Activated T-cell treated with anti-CD3 and anti-CD28 coated beads, Interleukin-2, amount 50 U/mL, for 72 hours (primary cell): Measurements from ENCODE around the gene DLGAP1. TPM values are rescaled to one million over a fixed set of nuclear protein-coding genes. Genes with fewer than 3 reads are reported as not detected.

Source experiments
- ATAC-seq, 2 donors: fragments of 150-1000 bp; cut with Tn5 transposase; replicated peaks in 1 of 2; 2 replicates each; pipeline ENCODE4 v1.10.0; 2021; ENCODE audit warnings: moderate library complexity in 2 of 2, mild to moderate bottlenecking in 1 of 2
- DNase-seq, 2 donors: peaks; one replicate each; pipeline ENCODE4 v3.0.0; 2021 to 2022; ENCODE audit warnings: mixed read lengths in 1 of 2
- H3K27ac Mint-ChIP-seq: one replicate; pipeline ENCODE4 v1.8.0; 2022; ENCODE audit warnings: mild to moderate bottlenecking, moderate library complexity, mixed read lengths
- H3K27me3 Mint-ChIP-seq: one replicate; pipeline ENCODE4 v1.8.0; 2022; ENCODE audit warnings: low read depth, mixed read lengths
- H3K36me3 Mint-ChIP-seq, 2 donors: one replicate each; pipeline ENCODE4 v1.8.0; 2022; ENCODE audit warnings: mixed read lengths in 2 of 2, mild to moderate bottlenecking in 1 of 2; ENCODE audit not compliant: insufficient read depth in 2 of 2
- H3K4me1 Mint-ChIP-seq: one replicate; pipeline ENCODE4 v1.8.0; 2022; ENCODE audit warnings: low read depth, mixed read lengths
- H3K4me3 Mint-ChIP-seq, 2 donors: one replicate each; pipeline ENCODE4 v1.8.0; 2022; ENCODE audit warnings: mild to moderate bottlenecking in 2 of 2, mixed read lengths in 2 of 2, moderate library complexity in 2 of 2
- H3K9me3 Mint-ChIP-seq, 2 donors: one replicate each; pipeline ENCODE4 v1.8.0; 2022; ENCODE audit warnings: mixed read lengths in 2 of 2
- total RNA-seq, 2 donors: library from RNA; stranded (reverse); gene quantifications; one replicate each; pipeline ENCODE4 v1.2.3, GENCODE V29; 2022

The DLGAP1 gene
- total RNA-seq, 2 donors from 2014 or later: 0.17 to 0.51 TPM

- no peak overlapping the region for H3K4me3 Mint-ChIP-seq
- peak; percentile 50 to 65 for ATAC-seq
These were observed 459.5 kb downstream of the DLGAP1 start for GRCh38 chr18:3995476-3996102.

GRCh38 chr18:3993941-3994687 lies 461.0 kb downstream of the DLGAP1 start:
- H3K27me3 Mint-ChIP-seq: no peaks in the 10 kb centered on the region
- no peak for ATAC-seq
- no peaks in the 10 kb centered on the region for H3K9me3 Mint-ChIP-seq
- H3K27ac Mint-ChIP-seq: no peak overlapping the region
- H3K4me1 Mint-ChIP-seq: no peaks in the 10 kb centered on the region
- H3K36me3 Mint-ChIP-seq: no peaks in the 10 kb centered on the region
- H3K4me3 Mint-ChIP-seq: no peak overlapping the region
- DNase-seq: no peak

More at GRCh38 chr18:3995476-3996102, 459.5 kb downstream of the DLGAP1 start:
- Mint-ChIP-seq H3K4me1 (no peaks in the 10 kb centered on the region), H3K36me3 (no peaks in the 10 kb centered on the region), H3K27me3 (no peaks in the 10 kb centered on the region), H3K27ac (no peak overlapping the region), H3K9me3 (no peaks in the 10 kb centered on the region)
- DNase-seq: peak; percentile 59 to 63

GRCh38 chr18:3985664-3986063 lies 469.4 kb downstream of the DLGAP1 start:
- ATAC-seq: no peak
- H3K36me3 Mint-ChIP-seq: no peaks in the 10 kb centered on the region
- no peaks in the 10 kb centered on the region for H3K27me3 Mint-ChIP-seq
- H3K4me1 Mint-ChIP-seq: peaks cover 19% of the 10 kb centered on the region
- H3K9me3 Mint-ChIP-seq: peaks cover 0 to 4% of the 10 kb centered on the region in 2 donors
- H3K4me3 Mint-ChIP-seq: no peak overlapping the region
- DNase-seq: no peak
- H3K27ac Mint-ChIP-seq: no peak overlapping the region

GRCh38 chr18:3985020-3985419 lies 470.1 kb downstream of the DLGAP1 start:
- H3K4me3 Mint-ChIP-seq: peak overlapping the region; percentile 5 to 14

GRCh38 chr18:3984163-3984757 lies 470.8 kb downstream of the DLGAP1 start:
- peaks cover 1 to 5% of the 10 kb centered on the region in 2 donors for H3K9me3 Mint-ChIP-seq
- H3K4me1 Mint-ChIP-seq: peaks cover 19% of the 10 kb centered on the region

More at GRCh38 chr18:3985020-3985419, 470.1 kb downstream of the DLGAP1 start:
- Mint-ChIP-seq H3K9me3 (peaks cover 0 to 4% of the 10 kb centered on the region in 2 donors), H3K4me1 (peaks cover 19% of the 10 kb centered on the region), H3K36me3 (no peaks in the 10 kb centered on the region), H3K27ac (peak overlapping the region; percentile 3), H3K27me3 (no peaks in the 10 kb centered on the region)
- DNase-seq (no peak), ATAC-seq (no peak)

GRCh38 chr18:3983351-3983969 lies 471.6 kb downstream of the DLGAP1 start:
- DNase-seq (no peak), ATAC-seq (no peak)
- Mint-ChIP-seq H3K36me3 (peaks cover 2% of the 10 kb centered on the region in 2 donors), H3K27me3 (no peaks in the 10 kb centered on the region), H3K4me1 (peaks cover 19% of the 10 kb centered on the region), H3K9me3 (peaks cover 4 to 9% of the 10 kb centered on the region in 2 donors), H3K4me3 (no peak overlapping the region), H3K27ac (no peak overlapping the region)

More at GRCh38 chr18:3984163-3984757, 470.8 kb downstream of the DLGAP1 start:
- ATAC-seq (peak in 1 of 2 donors; percentile 60), DNase-seq (no peak)
- Mint-ChIP-seq H3K27ac (no peak overlapping the region), H3K36me3 (peaks cover 1% of the 10 kb centered on the region in 2 donors), H3K27me3 (no peaks in the 10 kb centered on the region), H3K4me3 (no peak overlapping the region)

GRCh38 chr18:3982541-3982940 lies 472.6 kb downstream of the DLGAP1 start:
- H3K27me3 Mint-ChIP-seq: no peaks in the 10 kb centered on the region
- H3K4me1 Mint-ChIP-seq: peaks cover 19% of the 10 kb centered on the region
- H3K27ac Mint-ChIP-seq: no peak overlapping the region
- H3K9me3 Mint-ChIP-seq: peaks cover 4 to 11% of the 10 kb centered on the region in 2 donors
- H3K36me3 Mint-ChIP-seq: peaks cover 2% of the 10 kb centered on the region in 2 donors
- H3K4me3 Mint-ChIP-seq: no peak overlapping the region
- DNase-seq (no peak), ATAC-seq (no peak)

- Mint-ChIP-seq H3K27me3 (no peaks in the 10 kb centered on the region), H3K36me3 (peaks cover 2 to 4% of the 10 kb centered on the region in 2 donors), H3K4me1 (no peaks in the 10 kb centered on the region), H3K4me3 (no peak overlapping the region), H3K9me3 (peaks cover 4 to 7% of the 10 kb centered on the region in 2 donors), H3K27ac (no peak overlapping the region)
- ATAC-seq: no peak
- DNase-seq: no peak
These were observed 476.1 kb downstream of the DLGAP1 start for GRCh38 chr18:3979024-3979423.

GRCh38 chr18:3973191-3973850 lies 481.8 kb downstream of the DLGAP1 start:
- H3K4me1 Mint-ChIP-seq: no peaks in the 10 kb centered on the region
- H3K4me3 Mint-ChIP-seq: no peak overlapping the region
- H3K27me3 Mint-ChIP-seq: no peaks in the 10 kb centered on the region
- H3K27ac Mint-ChIP-seq: no peak overlapping the region
- ATAC-seq (no peak), DNase-seq (no peak)
- H3K9me3 Mint-ChIP-seq: peaks cover 0 to 1% of the 10 kb centered on the region in 2 donors
- peaks cover 0 to 1% of the 10 kb centered on the region in 2 donors for H3K36me3 Mint-ChIP-seq

- H3K27ac Mint-ChIP-seq: peak overlapping the region; percentile 47
- DNase-seq (no peak), ATAC-seq (no peak)
- no peaks in the 10 kb centered on the region for H3K9me3 Mint-ChIP-seq
- H3K36me3 Mint-ChIP-seq: peaks cover 0 to 1% of the 10 kb centered on the region in 2 donors
- H3K4me1 Mint-ChIP-seq: no peaks in the 10 kb centered on the region
- no peaks in the 10 kb centered on the region for H3K27me3 Mint-ChIP-seq
- H3K4me3 Mint-ChIP-seq: no peak overlapping the region
These were observed 482.7 kb downstream of the DLGAP1 start for GRCh38 chr18:3972291-3972930.

GRCh38 chr18:3970929-3971328 lies 484.2 kb downstream of the DLGAP1 start:
- no peaks in the 10 kb centered on the region for H3K9me3 Mint-ChIP-seq

More at GRCh38 chr18:3970929-3971328, 484.2 kb downstream of the DLGAP1 start:
- no peak for DNase-seq
- Mint-ChIP-seq H3K4me3 (no peak overlapping the region), H3K4me1 (no peaks in the 10 kb centered on the region), H3K27me3 (no peaks in the 10 kb centered on the region), H3K27ac (no peak overlapping the region), H3K36me3 (no peaks in the 10 kb centered on the region)
- no peak for ATAC-seq
